Measurements from ENCODE around the gene B3GAT1. TPM values are rescaled to one million over a fixed set of nuclear protein-coding genes. Genes with fewer than 3 reads are reported as not detected.
"Not testable (repeated sequence)": the region's sequence is repeated elsewhere in the genome, so short reads cannot be mapped to it uniquely, and the experiment has no call there.

Gene B3GAT1
- total and polyA plus RNA-seq, 2 donors (not counting 1 experiment from before 2014, with no cell fraction given) = under 0.01 TPM; not detected in 1

DNA sequence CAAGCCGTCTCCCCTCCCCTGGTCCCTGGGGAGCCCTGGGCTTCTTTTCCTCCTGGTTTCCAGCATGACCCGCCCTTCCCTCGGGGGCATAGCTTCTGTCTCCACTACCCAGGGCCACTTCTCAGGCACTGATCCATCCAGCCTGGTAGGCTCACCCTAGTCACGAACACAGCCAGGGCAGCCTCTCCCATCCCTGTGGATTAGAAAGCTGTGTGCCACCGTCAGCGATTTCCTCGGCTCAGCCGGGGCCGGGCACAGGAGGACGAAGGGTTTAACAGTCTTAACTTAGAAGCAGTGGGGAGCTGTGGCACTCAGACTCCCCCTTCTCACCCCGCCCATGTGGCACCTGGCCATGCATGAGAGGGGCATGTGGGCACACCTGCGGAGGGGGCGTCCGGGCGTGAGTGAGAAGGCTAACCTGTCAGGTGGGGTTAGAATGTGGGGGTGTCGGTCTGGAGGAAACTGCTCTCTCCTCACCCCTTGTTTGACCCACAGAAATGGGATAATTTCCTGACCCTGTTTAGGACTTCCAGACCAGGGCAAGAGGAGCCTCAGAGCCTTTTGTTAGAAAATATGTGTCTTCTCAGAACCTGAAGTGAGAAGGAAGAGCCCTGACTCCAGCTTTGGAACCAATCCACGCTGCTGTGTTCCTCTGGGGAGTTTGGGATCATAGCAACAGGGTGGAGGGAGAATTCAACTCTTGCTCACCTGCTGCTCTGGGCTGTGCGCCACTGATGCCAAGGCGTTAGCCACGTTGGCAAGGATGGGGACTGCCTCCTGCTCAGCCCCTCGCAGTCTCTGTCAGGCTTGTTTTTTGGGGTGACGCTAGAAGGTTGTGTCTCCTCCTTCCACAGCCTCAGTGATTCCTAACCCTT is 65.7 kb downstream of the B3GAT1 start:
- H3K27ac ChIP-seq (ENCODE audit: insufficient read depth, low read length) = no peak overlapping the region
- H4K20me1 ChIP-seq (ENCODE audit: control insufficient read depth, extremely low read depth, insufficient read depth, low read length) = no peaks in the 10 kb centered on the region
- no peak overlapping the region for H3K9ac ChIP-seq (ENCODE audit: insufficient read depth, low read length)
- no peaks in the 10 kb centered on the region for H3K36me3 ChIP-seq (ENCODE audit: control insufficient read depth, insufficient read depth, low read length)
- no peak overlapping the region for H3K4me2 ChIP-seq (ENCODE audit: extremely low read depth, insufficient read depth, low read length)
- H3K4me3 ChIP-seq (replicated peaks in 1 of 4; ENCODE audit: control extremely low read depth in 1 of 4, insufficient read depth in 1 of 4, low read depth in 3 of 4, low read length in 4 of 4) = no peak overlapping the region
- H3K27me3 ChIP-seq (ENCODE audit: control insufficient read depth, insufficient read depth, low read length) = no peaks in the 10 kb centered on the region
- no peak for TF ChIP-seq EZH2 (IDR thresholded peaks at IDR 0.05; ENCODE audit: low read length, missing control alignments)
- TF ChIP-seq, protein P1, sequence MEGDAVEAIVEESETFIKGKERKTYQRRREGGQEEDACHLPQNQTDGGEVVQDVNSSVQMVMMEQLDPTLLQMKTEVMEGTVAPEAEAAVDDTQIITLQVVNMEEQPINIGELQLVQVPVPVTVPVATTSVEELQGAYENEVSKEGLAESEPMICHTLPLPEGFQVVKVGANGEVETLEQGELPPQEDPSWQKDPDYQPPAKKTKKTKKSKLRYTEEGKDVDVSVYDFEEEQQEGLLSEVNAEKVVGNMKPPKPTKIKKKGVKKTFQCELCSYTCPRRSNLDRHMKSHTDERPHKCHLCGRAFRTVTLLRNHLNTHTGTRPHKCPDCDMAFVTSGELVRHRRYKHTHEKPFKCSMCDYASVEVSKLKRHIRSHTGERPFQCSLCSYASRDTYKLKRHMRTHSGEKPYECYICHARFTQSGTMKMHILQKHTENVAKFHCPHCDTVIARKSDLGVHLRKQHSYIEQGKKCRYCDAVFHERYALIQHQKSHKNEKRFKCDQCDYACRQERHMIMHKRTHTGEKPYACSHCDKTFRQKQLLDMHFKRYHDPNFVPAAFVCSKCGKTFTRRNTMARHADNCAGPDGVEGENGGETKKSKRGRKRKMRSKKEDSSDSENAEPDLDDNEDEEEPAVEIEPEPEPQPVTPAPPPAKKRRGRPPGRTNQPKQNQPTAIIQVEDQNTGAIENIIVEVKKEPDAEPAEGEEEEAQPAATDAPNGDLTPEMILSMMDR (conservative IDR thresholded peaks at IDR 0.05 in 1 of 2, IDR thresholded peaks at IDR 0.05 in 1 of 2; ENCODE audit: low read depth in 1 of 2, low read length in 2 of 2) = no peak
- H3K79me2 ChIP-seq (ENCODE audit: control insufficient read depth, insufficient read depth, low read length) = no peaks in the 10 kb centered on the region
- H2AFZ ChIP-seq (ENCODE audit: low read length) = no peak overlapping the region
- no peak for DNase-seq (ENCODE audit: low read depth in 2 of 2)
- H3K4me1 ChIP-seq (ENCODE audit: control insufficient read depth, extremely low read depth, insufficient read depth, low read length) = no peaks in the 10 kb centered on the region
- no peaks in the 10 kb centered on the region for H3K9me3 ChIP-seq (ENCODE audit: control insufficient read depth, insufficient read depth, low read depth, low read length)

DNA sequence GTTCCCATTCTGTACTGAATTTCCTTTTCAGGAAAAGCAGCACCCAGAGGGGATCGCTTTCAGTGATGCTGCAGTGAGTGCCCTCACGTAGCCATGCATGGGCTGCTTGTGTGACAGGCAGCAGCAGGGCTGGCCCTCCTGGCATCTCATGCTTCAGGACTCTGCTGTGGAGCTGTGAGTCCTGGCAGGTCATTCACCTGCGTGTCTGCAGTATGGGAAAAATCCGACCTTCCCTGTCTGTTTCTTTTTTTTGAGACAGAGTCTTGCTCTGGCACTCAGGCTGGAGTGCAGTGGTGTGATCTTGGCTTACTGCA is 66.8 kb downstream of the B3GAT1 start:
- H3K9ac ChIP-seq (ENCODE audit: insufficient read depth, low read length) = no peak overlapping the region

DNA sequence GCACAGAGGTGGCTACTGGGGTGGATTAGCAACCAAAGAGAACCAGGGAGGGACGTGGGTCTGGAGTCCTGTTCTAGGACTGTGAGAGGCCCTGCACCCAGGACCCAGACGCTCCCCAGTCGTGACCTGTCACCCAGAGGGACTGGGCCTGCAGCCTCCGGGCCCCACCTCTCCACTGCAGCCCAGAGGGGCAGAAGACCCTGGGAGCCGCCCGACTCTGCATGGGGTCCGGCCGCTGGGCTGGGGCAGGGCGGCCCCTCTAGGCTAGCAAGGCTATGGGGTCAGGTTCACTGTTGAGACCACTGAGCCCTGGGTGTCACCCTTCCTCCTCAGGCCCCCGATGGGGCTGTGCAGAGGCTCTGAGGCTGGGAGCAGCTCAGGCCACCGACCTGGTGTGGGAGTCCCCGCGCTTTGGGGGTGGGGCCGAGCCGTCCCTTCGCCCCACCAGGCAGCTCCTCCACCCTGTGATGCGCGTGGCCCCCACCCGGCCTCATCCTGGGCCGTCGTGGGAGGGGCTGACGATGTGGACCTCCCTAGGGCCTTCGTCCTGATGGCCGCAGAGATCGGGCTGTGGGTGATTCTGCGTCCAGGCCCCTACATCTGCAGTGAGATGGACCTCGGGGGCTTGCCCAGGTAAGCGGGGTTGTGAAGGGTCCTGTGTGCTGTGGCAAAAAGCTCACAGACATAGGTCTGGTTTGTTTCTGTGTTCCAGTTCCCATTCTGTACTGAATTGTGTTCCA is 67.4 kb downstream of the B3GAT1 start:
- H3K27ac ChIP-seq (ENCODE audit: insufficient read depth, low read length); H2AFZ ChIP-seq (ENCODE audit: low read length): not testable (repeated sequence)

More for the DNA sequence above, 66.8 kb downstream of the B3GAT1 start:
- no peak overlapping the region for H3K27ac ChIP-seq (ENCODE audit: insufficient read depth, low read length)
- no peak overlapping the region for H2AFZ ChIP-seq (ENCODE audit: low read length)
- no peak for TF ChIP-seq EZH2 (IDR thresholded peaks at IDR 0.05; ENCODE audit: low read length, missing control alignments)
- TF ChIP-seq, protein P1 (conservative IDR thresholded peaks at IDR 0.05 in 1 of 2, IDR thresholded peaks at IDR 0.05 in 1 of 2; ENCODE audit: low read depth in 1 of 2, low read length in 2 of 2) = no peak
- H3K27me3 ChIP-seq (ENCODE audit: control insufficient read depth, insufficient read depth, low read length) = no peaks in the 10 kb centered on the region
- H3K4me3 ChIP-seq (replicated peaks in 1 of 4; ENCODE audit: control extremely low read depth in 1 of 4, insufficient read depth in 1 of 4, low read depth in 3 of 4, low read length in 4 of 4) = no peak overlapping the region
- H4K20me1 ChIP-seq (ENCODE audit: control insufficient read depth, extremely low read depth, insufficient read depth, low read length) = no peaks in the 10 kb centered on the region
- DNase-seq (ENCODE audit: low read depth in 2 of 2) = no peak
- H3K4me2 ChIP-seq (ENCODE audit: extremely low read depth, insufficient read depth, low read length) = no peak overlapping the region
- no peaks in the 10 kb centered on the region for H3K9me3 ChIP-seq (ENCODE audit: control insufficient read depth, insufficient read depth, low read depth, low read length)
- H3K36me3 ChIP-seq (ENCODE audit: control insufficient read depth, insufficient read depth, low read length) = no peaks in the 10 kb centered on the region
- no peaks in the 10 kb centered on the region for H3K4me1 ChIP-seq (ENCODE audit: control insufficient read depth, extremely low read depth, insufficient read depth, low read length)
- H3K79me2 ChIP-seq (ENCODE audit: control insufficient read depth, insufficient read depth, low read length) = no peaks in the 10 kb centered on the region

More for the DNA sequence above, 67.4 kb downstream of the B3GAT1 start:
- not testable (repeated sequence) for H3K9ac ChIP-seq (ENCODE audit: insufficient read depth, low read length); H3K79me2 ChIP-seq (ENCODE audit: control insufficient read depth, insufficient read depth, low read length); H3K9me3 ChIP-seq (ENCODE audit: control insufficient read depth, insufficient read depth, low read depth, low read length); H3K4me1 ChIP-seq (ENCODE audit: control insufficient read depth, extremely low read depth, insufficient read depth, low read length); H3K36me3 ChIP-seq (ENCODE audit: control insufficient read depth, insufficient read depth, low read length); H3K27me3 ChIP-seq (ENCODE audit: control insufficient read depth, insufficient read depth, low read length); H3K4me3 ChIP-seq (replicated peaks in 1 of 4; ENCODE audit: control extremely low read depth in 1 of 4, insufficient read depth in 1 of 4, low read depth in 3 of 4, low read length in 4 of 4); H4K20me1 ChIP-seq (ENCODE audit: control insufficient read depth, extremely low read depth, insufficient read depth, low read length); DNase-seq (ENCODE audit: low read depth in 2 of 2); H3K4me2 ChIP-seq (ENCODE audit: extremely low read depth, insufficient read depth, low read length)

All from fibroblast of lung (primary cell).